Measurements from ENCODE around the gene ELAVL4.
"Not testable (repeated sequence)": the region's sequence is repeated elsewhere in the genome, so short reads cannot be mapped to it uniquely, and the experiment has no call there.

The ELAVL4 gene

GRCh38 chr1:50126927-50127715, 18.4 kb downstream of the ELAVL4 start:
- DNase-seq = no peak

- DNase-seq = peak; percentile 21
These were observed 20.5 kb downstream of the ELAVL4 start for GRCh38 chr1:50129201-50129600.

GRCh38 chr1:50132347-50132894, 23.7 kb downstream of the ELAVL4 start:
- no peak for DNase-seq

GRCh38 chr1:50135716-50136115, 27.0 kb downstream of the ELAVL4 start:
- DNase-seq = peak; percentile 36

DNA sequence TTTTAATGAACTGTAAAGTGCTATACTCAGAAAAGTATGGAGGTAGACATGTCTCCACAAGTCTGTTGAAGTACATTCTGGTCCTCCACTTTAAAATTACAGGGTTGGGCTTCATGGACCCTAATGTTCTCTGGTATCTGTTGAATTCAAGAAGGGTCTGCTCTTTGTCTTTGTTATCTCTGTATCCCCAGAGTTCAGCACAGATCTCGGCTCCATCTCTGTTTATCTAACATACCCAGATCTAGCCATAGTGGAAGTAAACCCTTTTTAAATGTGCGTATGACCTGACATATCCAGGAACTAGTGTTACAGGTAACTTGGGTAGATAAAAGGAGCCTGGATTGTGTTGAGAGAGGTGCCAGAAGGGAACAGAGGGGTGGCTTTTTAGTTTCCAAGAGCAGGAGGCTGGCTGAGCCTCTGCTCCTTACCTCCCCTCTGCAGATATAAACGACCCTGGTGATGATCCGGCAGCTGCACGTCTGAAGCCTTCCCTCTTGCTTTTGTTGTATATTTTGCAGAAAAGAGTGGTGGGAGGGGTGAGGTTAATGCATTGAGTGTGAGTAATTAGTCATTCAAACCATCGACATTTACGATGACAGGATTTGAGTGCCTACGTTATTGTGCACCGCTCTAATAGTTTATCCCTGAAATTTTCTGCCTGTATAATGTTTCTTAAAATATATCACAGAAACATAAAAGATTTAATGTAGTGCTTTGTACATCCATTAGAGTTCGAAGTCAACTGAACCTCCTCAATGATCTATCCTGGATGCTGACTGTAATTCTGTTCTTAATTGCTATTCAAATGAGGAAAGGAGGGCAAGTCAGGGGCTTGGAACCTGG, 30.8 kb downstream of the ELAVL4 start:
- DNase-seq = peak; percentile 94

- no peak for DNase-seq
These were observed 31.4 kb downstream of the ELAVL4 start for GRCh38 chr1:50140182-50140447.

- no peak for DNase-seq
These were observed 38.6 kb downstream of the ELAVL4 start for GRCh38 chr1:50147191-50147850.

DNA sequence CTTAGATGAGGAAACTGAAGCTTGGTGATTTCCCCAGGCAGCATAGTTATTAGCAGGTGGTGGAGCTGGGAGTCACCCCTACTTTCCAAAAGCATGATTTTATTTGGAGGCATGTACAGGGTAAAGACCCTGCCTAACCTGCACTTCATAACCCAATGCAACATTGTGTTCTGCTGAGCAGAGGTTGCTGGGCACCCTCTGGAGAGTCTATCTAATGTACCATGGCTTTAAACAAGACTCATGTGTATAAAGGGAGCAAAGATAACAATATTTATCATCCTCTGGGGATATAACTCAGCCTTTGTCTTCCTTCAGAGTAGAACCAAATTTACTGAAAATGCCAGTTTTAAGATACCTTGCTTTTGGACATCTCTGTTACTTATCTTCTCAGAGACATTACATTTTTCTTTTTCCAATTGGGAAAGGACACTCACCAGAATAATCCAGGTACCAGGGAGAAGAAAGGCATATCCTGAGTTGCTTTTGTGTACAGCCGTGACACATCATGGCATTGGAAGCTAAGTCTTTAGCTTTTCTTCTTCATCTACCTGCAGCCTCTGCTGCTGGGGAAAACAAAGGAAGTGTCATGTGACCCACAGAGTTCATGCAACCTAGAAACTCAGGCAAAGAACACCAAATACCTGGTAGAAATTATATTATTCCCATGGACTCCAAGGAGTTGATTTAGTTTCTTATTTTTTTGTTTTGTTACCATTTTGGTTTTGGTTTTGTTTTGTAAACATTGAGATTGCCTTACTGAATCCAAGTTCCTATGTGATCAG, 39.6 kb downstream of the ELAVL4 start:
- no peak for DNase-seq

GRCh38 chr1:50152236-50152635, 43.5 kb downstream of the ELAVL4 start:
- DNase-seq = no peak

GRCh38 chr1:50155541-50155940, 46.8 kb downstream of the ELAVL4 start:
- no peak for DNase-seq

DNA sequence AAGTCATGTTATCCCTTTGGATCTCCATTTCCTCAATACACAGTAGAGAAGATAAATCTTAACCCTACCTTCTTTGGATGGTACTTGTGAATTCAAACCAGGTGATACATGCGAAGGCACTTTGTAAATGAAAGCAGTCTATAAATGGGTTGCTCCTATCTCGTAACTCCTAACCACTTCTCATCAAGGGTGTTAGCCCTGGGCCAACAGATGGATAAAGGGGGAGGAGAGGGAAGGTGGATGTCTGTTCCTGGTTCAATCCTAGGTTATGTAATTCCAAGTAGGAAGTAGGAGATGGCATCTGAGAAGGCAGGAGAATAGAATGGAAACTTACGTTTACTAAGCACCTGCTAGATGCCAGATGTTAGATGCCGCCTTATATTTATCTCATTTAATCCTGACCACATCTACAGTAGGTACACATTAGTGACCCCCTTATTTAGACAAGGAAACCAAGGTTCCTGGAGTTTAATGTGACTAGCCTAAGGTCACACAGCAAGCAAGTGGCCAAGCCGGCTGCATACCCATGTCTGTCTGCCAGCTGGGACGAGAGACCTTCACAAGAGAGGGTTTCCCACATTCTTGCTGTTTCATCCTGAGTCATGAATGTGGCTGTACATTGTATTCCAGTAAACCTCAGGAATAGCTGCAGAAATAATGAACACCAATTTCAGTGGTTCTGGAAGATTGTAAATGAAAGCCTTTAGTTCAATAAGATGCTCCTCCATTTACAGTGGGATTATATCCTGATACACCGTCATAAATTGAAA, 47.7 kb downstream of the ELAVL4 start:
- DNase-seq = no peak

DNA sequence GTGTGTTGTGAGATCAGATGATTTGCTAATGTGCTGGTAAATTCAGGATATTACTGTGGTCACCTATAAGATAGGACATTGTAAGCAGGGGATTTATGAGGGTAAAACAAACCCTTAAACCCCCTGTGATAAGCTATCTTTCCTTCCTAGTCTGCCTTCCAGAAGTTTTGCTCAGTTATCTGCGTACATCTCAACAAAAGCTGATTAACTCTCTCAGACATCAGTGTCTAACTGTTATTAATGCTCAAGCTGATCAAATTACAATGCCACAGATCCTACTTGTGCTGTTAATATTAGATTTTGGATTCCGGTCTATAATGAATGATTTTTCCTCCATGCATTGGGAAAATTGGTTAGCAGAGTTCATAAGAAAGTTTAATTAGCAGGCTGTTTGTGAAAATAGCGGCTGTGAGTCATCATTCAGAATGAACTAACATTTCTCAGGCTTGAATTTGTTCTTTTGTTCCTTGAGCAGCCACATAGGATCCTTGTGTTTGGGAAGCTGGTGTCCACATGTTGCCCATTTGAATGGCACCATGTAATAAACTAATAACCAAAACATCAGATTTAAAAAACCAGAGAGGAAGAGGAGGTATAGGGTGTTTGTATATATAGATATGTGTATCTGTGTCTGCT, 48.7 kb downstream of the ELAVL4 start:
- DNase-seq = no peak

- no peak for DNase-seq
These were observed 49.7 kb downstream of the ELAVL4 start for GRCh38 chr1:50158421-50158820.

GRCh38 chr1:50163680-50164079, 55.0 kb downstream of the ELAVL4 start:
- DNase-seq = no peak

- not testable (repeated sequence) for DNase-seq
These were observed 57.6 kb downstream of the ELAVL4 start for GRCh38 chr1:50166351-50166750.

- DNase-seq = no peak
These were observed 63.6 kb downstream of the ELAVL4 start for GRCh38 chr1:50172299-50172698.

DNA sequence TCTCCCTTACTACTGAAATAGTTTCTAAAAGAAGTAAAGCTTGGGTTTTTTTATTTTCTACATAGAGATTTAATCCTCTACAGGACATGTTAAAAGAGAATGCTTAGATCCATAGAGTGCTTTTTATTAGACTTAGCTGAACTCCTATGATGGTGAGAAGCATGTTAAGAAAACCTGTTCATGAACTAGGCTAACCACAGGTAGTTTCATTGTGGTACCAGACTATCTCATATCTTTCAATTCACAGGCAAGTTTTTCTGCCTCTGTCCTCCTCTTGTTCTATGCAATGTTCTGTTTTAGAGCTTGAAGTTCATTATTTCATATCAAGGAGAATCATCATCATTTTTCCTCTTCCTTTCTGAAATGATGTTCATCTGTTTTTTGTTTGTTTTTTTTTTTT, 65.4 kb downstream of the ELAVL4 start:
- no peak for DNase-seq

GRCh38 chr1:50175719-50176639, 67.3 kb downstream of the ELAVL4 start:
- DNase-seq = no peak

GRCh38 chr1:50177994-50178393, 69.3 kb downstream of the ELAVL4 start:
- no peak for DNase-seq

- no peak for DNase-seq
These were observed 70.9 kb downstream of the ELAVL4 start for GRCh38 chr1:50179639-50180038.
